ENCODE results near the gene TBC1D14.
"Not testable (repeated sequence)": the region's sequence is repeated elsewhere in the genome, so short reads cannot be mapped to it uniquely, and the experiment has no call there.

TBC1D14 gene

DNA sequence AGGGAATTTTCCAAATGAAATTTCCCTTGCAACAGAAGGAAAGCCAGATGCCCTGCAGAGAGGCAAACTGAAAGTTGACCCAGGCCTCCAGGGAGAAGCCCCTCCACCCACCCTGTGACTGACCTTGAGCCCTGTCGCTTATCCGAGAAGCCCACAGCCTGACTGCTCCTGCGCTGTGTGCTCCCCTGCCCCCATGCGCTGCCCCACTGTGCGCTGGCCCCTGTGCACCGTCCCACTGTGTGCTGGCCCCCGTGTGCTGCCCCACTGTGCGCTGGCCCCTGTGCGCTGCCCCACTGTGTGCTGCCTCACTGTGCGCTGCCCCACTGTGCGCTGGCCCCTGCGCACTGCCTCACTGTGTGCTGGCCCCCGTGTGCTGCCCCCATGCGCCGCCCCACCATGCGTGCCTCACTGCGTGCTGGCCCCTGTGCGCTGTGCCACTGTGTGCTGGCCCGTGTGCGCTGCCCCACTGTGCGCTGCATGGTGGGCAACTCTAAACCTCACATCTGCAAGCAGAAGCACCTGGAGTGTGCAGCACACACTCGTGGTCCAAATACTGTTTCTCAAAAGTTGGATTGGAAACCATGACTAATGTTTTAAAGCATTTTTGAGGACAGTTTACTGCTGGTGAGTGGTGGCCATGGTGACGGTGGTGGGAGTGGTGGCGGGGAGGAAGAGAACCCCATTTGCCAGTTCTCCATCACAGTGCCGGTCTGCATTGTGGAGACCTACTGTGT, 166.5 kb downstream of the TBC1D14 start:
- H3K36me3 ChIP-seq (ENCODE audit: control insufficient read depth in 4 of 4, insufficient read depth in 4 of 4, low read length in 3 of 4): no peaks in the 10 kb centered on the region
- CTCF ChIA-PET: interaction anchor here (11.6 kb wide), 1 partner anchor 7 kb away, joined by 70 read pairs; the partner anchor contains the start of gene GRPEL1
- DNase-seq: peak in 2 of 3 donors; percentile 47 to 60
- POLR2A ChIA-PET: no interaction called here
- whole genome bisulfite sequencing (ENCODE audit: insufficient coverage): 82% methylated on average over 19 of the region's 25 CpGs
- H3K4me1 ChIP-seq (ENCODE audit: control extremely low read depth in 1 of 4, control insufficient read depth in 4 of 4, insufficient read depth in 4 of 4, low read length in 3 of 4): no peaks in the 10 kb centered on the region
- no peak overlapping the region for H3K4me3 ChIP-seq (ENCODE audit: control insufficient read depth in 1 of 7, extremely low read depth in 1 of 7, insufficient read depth in 4 of 7, low read depth in 2 of 7, low read length in 6 of 7)
- H3K27ac ChIP-seq (ENCODE audit: insufficient read depth in 1 of 2, low read depth in 1 of 2, low read length in 2 of 2, poor library complexity in 1 of 2, severe bottlenecking in 2 of 2): no peak overlapping the region
- H3K27me3 ChIP-seq (replicated peaks in 2 of 5; ENCODE audit: control insufficient read depth in 4 of 5, insufficient read depth in 5 of 5, low read length in 4 of 5): peaks cover 0 to 55% (median 9%) of the 10 kb centered on the region in 5 experiments
- no peaks in the 10 kb centered on the region for H3K9me3 ChIP-seq (ENCODE audit: control extremely low read depth in 1 of 5, control insufficient read depth in 4 of 5, insufficient read depth in 2 of 5, low read depth in 1 of 5, low read length in 4 of 5)

DNA sequence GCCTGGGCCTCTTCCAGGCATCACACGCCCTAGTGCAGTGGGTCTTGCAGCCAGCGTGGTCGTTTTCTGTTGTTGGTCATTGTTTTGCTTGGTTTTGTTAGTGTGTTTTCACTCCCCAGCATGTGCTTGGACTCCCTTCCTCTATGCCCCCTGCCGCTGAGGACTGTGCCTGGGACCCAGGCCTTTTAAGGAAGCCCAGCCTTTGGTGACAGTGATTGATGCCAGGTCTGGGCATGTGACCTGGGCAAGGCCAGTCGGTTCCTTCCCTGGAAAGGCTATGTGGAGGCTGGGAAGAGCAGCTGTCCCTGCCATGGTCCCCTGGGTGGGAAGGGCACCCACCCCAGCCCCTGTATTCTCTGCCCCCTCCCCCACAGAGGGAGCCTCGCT, 167.1 kb downstream of the TBC1D14 start:
- CTCF ChIA-PET: interaction anchor here (11.6 kb wide), 1 partner anchor 7 kb away, joined by 70 read pairs; the partner anchor contains the start of gene GRPEL1
- Histone ChIP-seq H3K36me3 (ENCODE audit: control insufficient read depth in 4 of 4, insufficient read depth in 4 of 4, low read length in 3 of 4) (no peaks in the 10 kb centered on the region), H3K4me3 (ENCODE audit: control insufficient read depth in 1 of 7, extremely low read depth in 1 of 7, insufficient read depth in 4 of 7, low read depth in 2 of 7, low read length in 6 of 7) (no peak overlapping the region), H3K9me3 (ENCODE audit: control extremely low read depth in 1 of 5, control insufficient read depth in 4 of 5, insufficient read depth in 2 of 5, low read depth in 1 of 5, low read length in 4 of 5) (no peaks in the 10 kb centered on the region), H3K27ac (ENCODE audit: insufficient read depth in 1 of 2, low read depth in 1 of 2, low read length in 2 of 2, poor library complexity in 1 of 2, severe bottlenecking in 2 of 2) (no peak overlapping the region), H3K4me1 (ENCODE audit: control extremely low read depth in 1 of 4, control insufficient read depth in 4 of 4, insufficient read depth in 4 of 4, low read length in 3 of 4) (no peaks in the 10 kb centered on the region), H3K27me3 (replicated peaks in 2 of 5; ENCODE audit: control insufficient read depth in 4 of 5, insufficient read depth in 5 of 5, low read length in 4 of 5) (peaks cover 0 to 52% (median 10%) of the 10 kb centered on the region in 5 experiments)
- POLR2A ChIA-PET: no interaction called here
- WGBS (ENCODE audit: insufficient coverage): 59% methylated on average over 5 of the region's 6 CpGs
- no peak for DNase-seq

DNA sequence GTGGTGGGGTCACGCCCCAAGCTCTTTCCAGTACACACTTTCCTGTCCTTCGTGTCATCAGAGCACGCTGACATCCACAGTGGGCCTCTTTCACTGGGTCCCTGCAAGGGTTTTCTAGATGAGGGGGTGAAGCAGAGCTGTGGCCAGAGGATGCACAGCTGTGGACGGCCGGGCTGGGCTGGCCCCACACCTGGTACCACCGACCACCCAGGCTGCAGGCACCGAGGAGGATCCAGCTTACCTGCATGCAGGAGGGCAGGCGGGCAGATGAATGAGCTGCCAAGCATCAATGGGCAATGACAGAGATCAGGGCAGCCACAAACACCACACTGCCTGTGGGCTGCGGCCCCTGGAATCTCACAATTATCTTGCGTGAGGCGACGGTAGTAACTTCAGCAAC, 167.7 kb downstream of the TBC1D14 start:
- H3K27me3 ChIP-seq (replicated peaks in 2 of 5; ENCODE audit: control insufficient read depth in 4 of 5, insufficient read depth in 5 of 5, low read length in 4 of 5): peaks cover 0 to 46% (median 11%) of the 10 kb centered on the region in 5 experiments
- DNase-seq: no peak
- no peaks in the 10 kb centered on the region for H3K4me1 ChIP-seq (ENCODE audit: control extremely low read depth in 1 of 4, control insufficient read depth in 4 of 4, insufficient read depth in 4 of 4, low read length in 3 of 4)
- H3K36me3 ChIP-seq (ENCODE audit: control insufficient read depth in 4 of 4, insufficient read depth in 4 of 4, low read length in 3 of 4): no peaks in the 10 kb centered on the region
- WGBS (ENCODE audit: insufficient coverage): 95% methylated on average over 8 of the region's 12 CpGs
- no peak overlapping the region for H3K27ac ChIP-seq (ENCODE audit: insufficient read depth in 1 of 2, low read depth in 1 of 2, low read length in 2 of 2, poor library complexity in 1 of 2, severe bottlenecking in 2 of 2)
- CTCF ChIA-PET: interaction anchor here (1.3 to 11.6 kb wide), 2 partner anchors 8 to 103 kb away, joined by 4 to 70 read pairs; partner anchors contain the start of gene GRPEL1
- no peak overlapping the region for H3K4me3 ChIP-seq (ENCODE audit: control insufficient read depth in 1 of 7, extremely low read depth in 1 of 7, insufficient read depth in 4 of 7, low read depth in 2 of 7, low read length in 6 of 7)
- H3K9me3 ChIP-seq (ENCODE audit: control extremely low read depth in 1 of 5, control insufficient read depth in 4 of 5, insufficient read depth in 2 of 5, low read depth in 1 of 5, low read length in 4 of 5): no peaks in the 10 kb centered on the region
- POLR2A ChIA-PET: no interaction called here

- POLR2A ChIA-PET: no interaction called here
- 83% methylated on average over 3 of the region's 5 CpGs for WGBS (ENCODE audit: insufficient coverage)
- DNase-seq: no peak
- Histone ChIP-seq H3K36me3 (ENCODE audit: control insufficient read depth in 4 of 4, insufficient read depth in 4 of 4, low read length in 3 of 4) (no peaks in the 10 kb centered on the region), H3K27ac (ENCODE audit: insufficient read depth in 1 of 2, low read depth in 1 of 2, low read length in 2 of 2, poor library complexity in 1 of 2, severe bottlenecking in 2 of 2) (no peak overlapping the region), H3K4me1 (ENCODE audit: control extremely low read depth in 1 of 4, control insufficient read depth in 4 of 4, insufficient read depth in 4 of 4, low read length in 3 of 4) (no peaks in the 10 kb centered on the region), H3K9me3 (ENCODE audit: control extremely low read depth in 1 of 5, control insufficient read depth in 4 of 5, insufficient read depth in 2 of 5, low read depth in 1 of 5, low read length in 4 of 5) (no peaks in the 10 kb centered on the region), H3K4me3 (ENCODE audit: control insufficient read depth in 1 of 7, extremely low read depth in 1 of 7, insufficient read depth in 4 of 7, low read depth in 2 of 7, low read length in 6 of 7) (no peak overlapping the region), H3K27me3 (replicated peaks in 2 of 5; ENCODE audit: control insufficient read depth in 4 of 5, insufficient read depth in 5 of 5, low read length in 4 of 5) (peaks cover 0 to 44% (median 12%) of the 10 kb centered on the region in 5 experiments)
- CTCF ChIA-PET: interaction anchor here (1.3 to 11.6 kb wide), 2 partner anchors 9 to 104 kb away, joined by 4 to 70 read pairs; partner anchors contain the start of gene GRPEL1
These were observed 168.4 kb downstream of the TBC1D14 start for GRCh38 chr4:7078025-7078424.

DNA sequence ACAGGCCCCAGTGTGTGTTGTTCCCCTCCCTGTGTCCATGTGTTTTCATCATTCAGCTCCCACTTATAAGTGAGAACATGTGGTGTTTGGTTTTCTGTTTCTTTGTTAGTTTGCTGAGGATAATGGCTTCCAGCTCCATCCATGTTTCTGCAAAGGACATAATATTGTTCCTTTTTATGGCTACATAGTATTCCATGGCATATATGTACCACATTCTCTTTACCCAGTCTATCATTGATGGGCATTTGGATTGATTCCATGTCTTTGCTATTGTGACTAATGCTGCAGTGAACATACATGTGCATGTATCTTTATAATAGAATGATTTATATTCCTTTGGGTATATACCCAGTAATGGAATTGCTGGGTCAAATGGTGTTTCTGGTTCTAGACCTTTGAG, 169.9 kb downstream of the TBC1D14 start:
- DNase-seq; H3K27ac ChIP-seq (ENCODE audit: insufficient read depth in 1 of 2, low read depth in 1 of 2, low read length in 2 of 2, poor library complexity in 1 of 2, severe bottlenecking in 2 of 2); H3K9me3 ChIP-seq (ENCODE audit: control extremely low read depth in 1 of 5, control insufficient read depth in 4 of 5, insufficient read depth in 2 of 5, low read depth in 1 of 5, low read length in 4 of 5); H3K4me1 ChIP-seq (ENCODE audit: control extremely low read depth in 1 of 4, control insufficient read depth in 4 of 4, insufficient read depth in 4 of 4, low read length in 3 of 4); H3K36me3 ChIP-seq (ENCODE audit: control insufficient read depth in 4 of 4, insufficient read depth in 4 of 4, low read length in 3 of 4); POLR2A ChIA-PET; H3K4me3 ChIP-seq (ENCODE audit: control insufficient read depth in 1 of 7, extremely low read depth in 1 of 7, insufficient read depth in 4 of 7, low read depth in 2 of 7, low read length in 6 of 7): not testable (repeated sequence)
- CTCF ChIA-PET: interaction anchor here (0.6 to 11.6 kb wide), 3 partner anchors 10 to 317 kb away, joined by 3 to 70 read pairs (median 3); partner anchors contain the start of gene GRPEL1
- peaks cover 0 to 46% (median 18%) of the 10 kb centered on the region in 5 experiments for H3K27me3 ChIP-seq (replicated peaks in 2 of 5; ENCODE audit: control insufficient read depth in 4 of 5, insufficient read depth in 5 of 5, low read length in 4 of 5)

GRCh38 chr4:7079909-7080308, 170.3 kb downstream of the TBC1D14 start:
- CTCF ChIA-PET: interaction anchor here (1.2 to 11.6 kb wide), 2 partner anchors 10 to 317 kb away, joined by 3 to 70 read pairs; partner anchors contain the start of gene GRPEL1
- DNase-seq; POLR2A ChIA-PET; H3K4me3 ChIP-seq (ENCODE audit: control insufficient read depth in 1 of 7, extremely low read depth in 1 of 7, insufficient read depth in 4 of 7, low read depth in 2 of 7, low read length in 6 of 7); H3K27ac ChIP-seq (ENCODE audit: insufficient read depth in 1 of 2, low read depth in 1 of 2, low read length in 2 of 2, poor library complexity in 1 of 2, severe bottlenecking in 2 of 2); H3K9me3 ChIP-seq (ENCODE audit: control extremely low read depth in 1 of 5, control insufficient read depth in 4 of 5, insufficient read depth in 2 of 5, low read depth in 1 of 5, low read length in 4 of 5); H3K4me1 ChIP-seq (ENCODE audit: control extremely low read depth in 1 of 4, control insufficient read depth in 4 of 4, insufficient read depth in 4 of 4, low read length in 3 of 4); H3K36me3 ChIP-seq (ENCODE audit: control insufficient read depth in 4 of 4, insufficient read depth in 4 of 4, low read length in 3 of 4): not testable (repeated sequence)
- WGBS (ENCODE audit: insufficient coverage): 88% methylated on average over 1 of the region's 2 CpGs
- H3K27me3 ChIP-seq (replicated peaks in 2 of 5; ENCODE audit: control insufficient read depth in 4 of 5, insufficient read depth in 5 of 5, low read length in 4 of 5): peaks cover 0 to 47% (median 18%) of the 10 kb centered on the region in 5 experiments

Data from common myeloid progenitor, CD34-positive (primary cell).